GM18526 (cell line): ENCODE data around the gene RASSF3.

Experiments used
- POLR2A ChIP-seq: IDR thresholded peaks from 3 replicates; pipeline ENCODE4 v1.6.1; 2011; ENCODE audit not compliant: insufficient read length; ENCODE audit errors: extremely low read depth

The RASSF3 gene

GRCh38 chr12:64610079-64610659 lies at the start of gene RASSF3:
RASSF3 (plus strand) TSS chr12:64610495; CDS start chr12:64610633, 138 bp downstream.
- TF ChIP-seq POLR2A, result peak; percentile 47

- TF ChIP-seq POLR2A, result no peak
Observed at GRCh38 chr12:64561302-64562136, 48.8 kb upstream of the RASSF3 start.

GRCh38 chr12:64566122-64566521 lies 44.2 kb upstream of the RASSF3 start:
- TF ChIP-seq POLR2A, result no peak

- no peak for TF ChIP-seq POLR2A
Observed at GRCh38 chr12:64566831-64567517, 43.3 kb upstream of the RASSF3 start.

- TF ChIP-seq POLR2A, result no peak
Observed at GRCh38 chr12:64567570-64567969, 42.7 kb upstream of the RASSF3 start.

- TF ChIP-seq POLR2A, result no peak
Observed at GRCh38 chr12:64568298-64568697, 42.0 kb upstream of the RASSF3 start.

GRCh38 chr12:64569923-64570691 lies 40.2 kb upstream of the RASSF3 start:
- no peak for TF ChIP-seq POLR2A

- no peak for TF ChIP-seq POLR2A
Observed at GRCh38 chr12:64571411-64571810, 38.9 kb upstream of the RASSF3 start.

GRCh38 chr12:64572241-64572640 lies 38.1 kb upstream of the RASSF3 start:
- no peak for TF ChIP-seq POLR2A

GRCh38 chr12:64574837-64575236 lies 35.5 kb upstream of the RASSF3 start:
- TF ChIP-seq POLR2A, result no peak

- no peak for TF ChIP-seq POLR2A
Observed at GRCh38 chr12:64577046-64577445, 33.2 kb upstream of the RASSF3 start.

GRCh38 chr12:64578566-64578965 lies 31.7 kb upstream of the RASSF3 start:
- no peak for TF ChIP-seq POLR2A

GRCh38 chr12:64580681-64581080 lies 29.6 kb upstream of the RASSF3 start:
- no peak for TF ChIP-seq POLR2A

GRCh38 chr12:64582114-64582513 lies 28.2 kb upstream of the RASSF3 start:
- TF ChIP-seq POLR2A, result no peak

- no peak for TF ChIP-seq POLR2A
Observed at GRCh38 chr12:64582862-64583261, 27.4 kb upstream of the RASSF3 start.

GRCh38 chr12:64583771-64584421 lies 26.4 kb upstream of the RASSF3 start:
- no peak for TF ChIP-seq POLR2A
